ENCODE data around the gene KCNQ1. TPM values are rescaled to one million over a fixed set of nuclear protein-coding genes. Genes with fewer than 3 reads are reported as not detected.

The KCNQ1 gene
- polyA plus RNA-seq, 1 donor (not counting 4 experiments of a cell fraction or from before 2014, with no cell fraction given): not detected

- H3K4me1 ChIP-seq (ENCODE audit: control insufficient read depth, extremely low read depth, insufficient read depth, low read length): peaks cover 8% of the 10 kb centered on the region
- H3K27ac ChIP-seq (ENCODE audit: control insufficient read depth, insufficient read depth, low read length): no peak overlapping the region
- H3K36me3 ChIP-seq (ENCODE audit: control insufficient read depth in 2 of 2, extremely low read depth in 1 of 2, insufficient read depth in 2 of 2, low read length in 2 of 2): no peaks in the 10 kb centered on the region
- no peak overlapping the region for H3K4me3 ChIP-seq (ENCODE audit: control insufficient read depth in 2 of 3, extremely low read depth in 1 of 3, insufficient read depth in 2 of 3, low read depth in 1 of 3, low read length in 3 of 3)
- H4K20me1 ChIP-seq (ENCODE audit: control insufficient read depth, extremely low read depth, insufficient read depth, low read length): no peaks in the 10 kb centered on the region
- no peak overlapping the region for H2AFZ ChIP-seq (ENCODE audit: control insufficient read depth, low read length)
- H3K27me3 ChIP-seq (ENCODE audit: control insufficient read depth, extremely low read depth, insufficient read depth, low read length): peaks cover 7% of the 10 kb centered on the region
- no peak for DNase-seq (ENCODE audit: low read depth, low spot score)
- no peaks in the 10 kb centered on the region for H3K9me3 ChIP-seq (ENCODE audit: control insufficient read depth, low read depth, low read length)
- TF ChIP-seq EZH2 (IDR thresholded peaks at IDR 0.05; ENCODE audit: low read length) (no peak), CTCF (optimal IDR thresholded peaks at IDR 0.05 in 1 of 3, IDR thresholded peaks at IDR 0.05 in 1 of 3, conservative IDR thresholded peaks at IDR 0.05 in 1 of 3; ENCODE audit: extremely low read depth in 1 of 3, insufficient read depth in 2 of 3, low read length in 3 of 3) (no peak)
- FAIRE-seq: no peak
- no peaks in the 10 kb centered on the region for H3K9me1 ChIP-seq (ENCODE audit: control insufficient read depth, extremely low read depth, insufficient read depth, low read length)
- no peak overlapping the region for H3K9ac ChIP-seq (ENCODE audit: control insufficient read depth, extremely low read depth, insufficient read depth, low read length)
- no peaks in the 10 kb centered on the region for H3K79me2 ChIP-seq (ENCODE audit: control insufficient read depth, insufficient read depth, low read length)
- dilution Hi-C loops (cut with MboI; ENCODE audit: extremely low pct_ligation_motif_present, low sequenced_read_pairs): no loop called here
- no peak overlapping the region for H3K4me2 ChIP-seq (ENCODE audit: control insufficient read depth, extremely low read depth, insufficient read depth, low read depth, low read length)
These were observed 37.9 kb downstream of the KCNQ1 start for GRCh38 chr11:2482745-2483144.

GRCh38 chr11:2483426-2483825, 38.6 kb downstream of the KCNQ1 start:
- Histone ChIP-seq H3K4me2 (ENCODE audit: control insufficient read depth, extremely low read depth, insufficient read depth, low read depth, low read length) (no peak overlapping the region), H4K20me1 (ENCODE audit: control insufficient read depth, extremely low read depth, insufficient read depth, low read length) (no peaks in the 10 kb centered on the region), H3K4me3 (ENCODE audit: control insufficient read depth in 2 of 3, extremely low read depth in 1 of 3, insufficient read depth in 2 of 3, low read depth in 1 of 3, low read length in 3 of 3) (no peak overlapping the region), H3K4me1 (ENCODE audit: control insufficient read depth, extremely low read depth, insufficient read depth, low read length) (peaks cover 8% of the 10 kb centered on the region), H3K9me1 (ENCODE audit: control insufficient read depth, extremely low read depth, insufficient read depth, low read length) (no peaks in the 10 kb centered on the region), H3K9me3 (ENCODE audit: control insufficient read depth, low read depth, low read length) (no peaks in the 10 kb centered on the region), H3K79me2 (ENCODE audit: control insufficient read depth, insufficient read depth, low read length) (no peaks in the 10 kb centered on the region), H3K27ac (ENCODE audit: control insufficient read depth, insufficient read depth, low read length) (no peak overlapping the region), H3K27me3 (ENCODE audit: control insufficient read depth, extremely low read depth, insufficient read depth, low read length) (peaks cover 7% of the 10 kb centered on the region), H2AFZ (ENCODE audit: control insufficient read depth, low read length) (no peak overlapping the region), H3K36me3 (ENCODE audit: control insufficient read depth in 2 of 2, extremely low read depth in 1 of 2, insufficient read depth in 2 of 2, low read length in 2 of 2) (no peaks in the 10 kb centered on the region), H3K9ac (ENCODE audit: control insufficient read depth, extremely low read depth, insufficient read depth, low read length) (no peak overlapping the region)
- TF ChIP-seq EZH2 (IDR thresholded peaks at IDR 0.05; ENCODE audit: low read length) (no peak), CTCF (optimal IDR thresholded peaks at IDR 0.05 in 1 of 3, IDR thresholded peaks at IDR 0.05 in 1 of 3, conservative IDR thresholded peaks at IDR 0.05 in 1 of 3; ENCODE audit: extremely low read depth in 1 of 3, insufficient read depth in 2 of 3, low read length in 3 of 3) (no peak)
- dilution Hi-C loops (cut with MboI; ENCODE audit: extremely low pct_ligation_motif_present, low sequenced_read_pairs): no loop called here
- no peak for DNase-seq (ENCODE audit: low read depth, low spot score)
- no peak for FAIRE-seq

Measured in keratinocyte (primary cell).